ENCODE data around the gene HOXA9. TPM values are rescaled to one million over a fixed set of nuclear protein-coding genes. Genes with fewer than 3 reads are reported as not detected.

The HOXA9 gene
- total and polyA plus RNA-seq, 10 donors, result 0.46 to 3.0 (median 0.98) TPM

GRCh38 chr7:27139334-27140125, 25.8 kb downstream of the HOXA9 start:
- Histone ChIP-seq H3K36me3 (no peaks in the 10 kb centered on the region), H3K4me1 (peaks cover 0 to 42% (median 15%) of the 10 kb centered on the region in 6 donors), H3K27ac (peak overlapping the region in 4 of 8 donors; percentile 7 to 57 (median 39)), H3K9me3 (no peaks in the 10 kb centered on the region), H3K27me3 (replicated peaks in 1 of 7) (peaks cover 0 to 67% (median 8%) of the 10 kb centered on the region in 7 donors), H3K4me3 (peak overlapping the region in 2 of 8 donors; percentile 5 to 17)
- 74 to 90% (median 83%) methylated on average over 44 to 53 of the region's 53 CpGs for WGBS, 5 donors
- DNase-seq, result peak; percentile 68
- intact Hi-C loops (cut with DNase I; ENCODE audit: low total_unique reads), result loop anchor here (2.0 kb wide), 1 partner anchor 451 kb away; no protein-coding TSS in a partner anchor
- no peak for TF ChIP-seq POLR2A (IDR thresholded peaks at IDR 0.05)
- no peak for TF ChIP-seq CTCF (IDR thresholded peaks at IDR 0.05 in 8 of 11, conservative IDR thresholded peaks at IDR 0.05 in 3 of 11)
- TF ChIP-seq POLR2AphosphoS5 (IDR thresholded peaks at IDR 0.05), result no peak

GRCh38 chr7:27138985-27139333, 26.4 kb downstream of the HOXA9 start:
- Histone ChIP-seq H3K27ac (peak overlapping the region in 3 of 8 donors; percentile 35 to 57 (median 43)), H3K27me3 (replicated peaks in 1 of 7) (peaks cover 0 to 61% (median 2%) of the 10 kb centered on the region in 7 donors), H3K4me3 (no peak overlapping the region), H3K4me1 (peaks cover 0 to 42% (median 15%) of the 10 kb centered on the region in 6 donors), H3K36me3 (no peaks in the 10 kb centered on the region), H3K9me3 (no peaks in the 10 kb centered on the region)
- 79 to 93% (median 91%) methylated on average over 11 of the region's 11 CpGs for WGBS, 5 donors
- TF ChIP-seq POLR2AphosphoS5 (IDR thresholded peaks at IDR 0.05), result no peak
- TF ChIP-seq CTCF (IDR thresholded peaks at IDR 0.05 in 8 of 11, conservative IDR thresholded peaks at IDR 0.05 in 3 of 11), result no peak
- no peak for TF ChIP-seq POLR2A (IDR thresholded peaks at IDR 0.05)
- intact Hi-C loops (cut with DNase I; ENCODE audit: low total_unique reads), result no loop called here
- DNase-seq, result no peak

- intact Hi-C loops (cut with DNase I; ENCODE audit: low total_unique reads), result no loop called here
- no peaks in the 10 kb centered on the region for H3K36me3 ChIP-seq
- TF ChIP-seq CTCF (IDR thresholded peaks at IDR 0.05 in 8 of 11, conservative IDR thresholded peaks at IDR 0.05 in 3 of 11) (no peak), POLR2A (IDR thresholded peaks at IDR 0.05) (no peak)
- H3K4me3 ChIP-seq, result no peak overlapping the region
- peaks cover 0 to 39% (median 16%) of the 10 kb centered on the region in 6 donors for H3K4me1 ChIP-seq
- WGBS, 5 donors, result 90 to 100% (median 94%) methylated on average over 1 of the region's 1 CpG
- H3K27me3 ChIP-seq (replicated peaks in 1 of 7), result peaks cover 0 to 56% (median 0%) of the 10 kb centered on the region in 7 donors
- H3K9me3 ChIP-seq, result no peaks in the 10 kb centered on the region
- DNase-seq, result no peak
- H3K27ac ChIP-seq, result peak overlapping the region in 1 of 8 donors; percentile 57
Observed at GRCh38 chr7:27138472-27138871, 26.9 kb downstream of the HOXA9 start.

GRCh38 chr7:27137640-27138315, 27.6 kb downstream of the HOXA9 start:
- Histone ChIP-seq H3K27me3 (replicated peaks in 1 of 7) (peaks cover 0 to 49% (median 0%) of the 10 kb centered on the region in 7 donors), H3K4me3 (no peak overlapping the region), H3K36me3 (no peaks in the 10 kb centered on the region), H3K4me1 (peaks cover 0 to 39% (median 16%) of the 10 kb centered on the region in 6 donors), H3K9me3 (no peaks in the 10 kb centered on the region), H3K27ac (no peak overlapping the region)
- 90 to 96% (median 90%) methylated on average over 2 of the region's 2 CpGs for WGBS, 5 donors
- intact Hi-C loops (cut with DNase I; ENCODE audit: low total_unique reads), result no loop called here
- DNase-seq, result no peak
- TF ChIP-seq CTCF (IDR thresholded peaks at IDR 0.05 in 8 of 11, conservative IDR thresholded peaks at IDR 0.05 in 3 of 11), result no peak
- no peak for TF ChIP-seq POLR2A (IDR thresholded peaks at IDR 0.05)
- no peak for TF ChIP-seq POLR2AphosphoS5 (IDR thresholded peaks at IDR 0.05)
